H9 (cell line): ENCODE measurements around the gene DGKE. TPM values are rescaled to one million over a fixed set of nuclear protein-coding genes. Genes with fewer than 3 reads are reported as not detected.

ENCODE experiments used
- DNase-seq: peaks from one replicate; pipeline ENCODE4 v3.0.0-alpha.2; 2017
- H2AFZ ChIP-seq: one replicate; pipeline ENCODE4 v1.6.1; 2013; ENCODE audit warnings: mild to moderate bottlenecking, low read length, control low read depth, moderate library complexity
- H2AK5ac ChIP-seq: 2 replicates; pipeline ENCODE4 v1.6.1; 2013; ENCODE audit warnings: low read length, control low read depth, mixed read lengths; ENCODE audit not compliant: insufficient read length
- H2BK120ac ChIP-seq: one replicate; pipeline ENCODE4 v1.6.1; 2013; ENCODE audit warnings: low read depth, mild to moderate bottlenecking, low read length, control low read depth, inconsistent platforms; ENCODE audit not compliant: poor library complexity, severe bottlenecking
- H2BK12ac ChIP-seq: 2 replicates; pipeline ENCODE4 v1.6.1; 2013; ENCODE audit warnings: low read length, control low read depth, mixed read lengths, low read depth; ENCODE audit not compliant: insufficient read length
- H2BK15ac ChIP-seq: 2 replicates; pipeline ENCODE4 v1.6.1; 2013; ENCODE audit warnings: low read depth, low read length, control low read depth
- H2BK20ac ChIP-seq: one replicate; pipeline ENCODE4 v1.6.1; 2013; ENCODE audit warnings: low read depth, mild to moderate bottlenecking, low read length, control low read depth, inconsistent platforms; ENCODE audit not compliant: poor library complexity, severe bottlenecking
- H2BK5ac ChIP-seq: 2 replicates; pipeline ENCODE4 v1.6.1; 2013; ENCODE audit warnings: low read length, control low read depth, mixed read lengths; ENCODE audit not compliant: insufficient read length
- H3K14ac ChIP-seq: 2 replicates; pipeline ENCODE4 v1.6.1; 2013; ENCODE audit warnings: low read length, control low read depth; ENCODE audit not compliant: insufficient read depth
- H3K18ac ChIP-seq: 2 replicates; pipeline ENCODE4 v1.6.1; 2013; ENCODE audit warnings: low read depth, mild to moderate bottlenecking, mixed read lengths, low read length, control low read depth; ENCODE audit not compliant: insufficient read length
- H3K23ac ChIP-seq: 2 replicates; pipeline ENCODE4 v1.6.1; 2013; ENCODE audit warnings: low read length, control low read depth, mixed read lengths, low read depth; ENCODE audit not compliant: insufficient read length
- H3K23me2 ChIP-seq: 2 replicates; pipeline ENCODE4 v1.6.1; 2013; ENCODE audit warnings: low read depth, mild to moderate bottlenecking, mixed read lengths, low read length, control low read depth; ENCODE audit not compliant: insufficient read length, poor library complexity, severe bottlenecking
- H3K27ac ChIP-seq: 2 replicates; pipeline ENCODE4 v1.5.1; 2013; ENCODE audit warnings: low read length, control low read depth, mixed read lengths, low read depth; ENCODE audit not compliant: insufficient read length
- H3K27me3 ChIP-seq: 2 replicates; pipeline ENCODE4 v1.6.1; 2013; ENCODE audit warnings: low read length, control low read depth, inconsistent platforms; ENCODE audit not compliant: insufficient read depth
- H3K4ac ChIP-seq: 2 replicates; pipeline ENCODE4 v1.6.1; 2013; ENCODE audit warnings: low read depth, mild to moderate bottlenecking, control low read depth, inconsistent platforms, low read length, moderate library complexity
- H3K4me1 ChIP-seq: 2 replicates; pipeline ENCODE4 v1.6.1; 2013; ENCODE audit warnings: low read length, control low read depth, inconsistent platforms; ENCODE audit not compliant: insufficient read depth
- H3K4me2 ChIP-seq: 2 replicates; pipeline ENCODE4 v1.6.1; 2013; ENCODE audit warnings: low read length, control low read depth, mixed read lengths; ENCODE audit not compliant: insufficient read length, insufficient read depth
- H3K56ac ChIP-seq: 2 replicates; pipeline ENCODE4 v1.6.1; 2013; ENCODE audit warnings: low read depth, mild to moderate bottlenecking, mixed read lengths, low read length, control low read depth; ENCODE audit not compliant: insufficient read length
- H3K79me1 ChIP-seq: 2 replicates; pipeline ENCODE4 v1.6.1; 2013; ENCODE audit warnings: low read depth, mild to moderate bottlenecking, moderate library complexity, low read length, control low read depth, inconsistent platforms; ENCODE audit not compliant: insufficient read depth, poor library complexity, severe bottlenecking
- H3K79me2 ChIP-seq: 2 replicates; pipeline ENCODE4 v1.6.1; 2013; ENCODE audit warnings: low read length, control low read depth, inconsistent platforms; ENCODE audit not compliant: insufficient read depth
- H3K9ac ChIP-seq: 2 replicates; pipeline ENCODE4 v1.6.1; 2013; ENCODE audit warnings: low read length, control low read depth, mixed read lengths; ENCODE audit not compliant: insufficient read length; ENCODE audit errors: extremely low read depth
- H3K9me3 ChIP-seq: one replicate; pipeline ENCODE4 v1.6.1; 2013; ENCODE audit warnings: low read depth, low read length, inconsistent platforms; ENCODE audit not compliant: control insufficient read depth
- H3T11ph ChIP-seq: one replicate; pipeline ENCODE4 v1.6.1; 2013; ENCODE audit warnings: mild to moderate bottlenecking, low read length, control low read depth, inconsistent platforms
- H4K20me1 ChIP-seq: one replicate; pipeline ENCODE4 v1.6.1; 2013; ENCODE audit not compliant: control insufficient read depth, insufficient read length, insufficient read depth
- H4K5ac ChIP-seq: 2 replicates; pipeline ENCODE4 v1.6.1; 2013; ENCODE audit warnings: low read depth, mild to moderate bottlenecking, mixed read lengths, low read length, control low read depth; ENCODE audit not compliant: insufficient read length
- H4K8ac ChIP-seq: replicated peaks from 2 replicates; pipeline ENCODE4 v1.6.1; 2013; ENCODE audit warnings: low read length, control low read depth, mixed read lengths, low read depth; ENCODE audit not compliant: insufficient read length
- H4K91ac ChIP-seq: 2 replicates; pipeline ENCODE4 v1.6.1; 2013; ENCODE audit warnings: low read depth, mild to moderate bottlenecking, moderate library complexity, mixed read lengths, low read length, control low read depth; ENCODE audit not compliant: insufficient read length
- H3K27ac Mint-ChIP-seq, 3 experiments: 2 replicates in 2 of 3; 3 replicates in 1 of 3; pipeline ENCODE4 v1.8.0; 2020 to 2021; ENCODE audit warnings: mixed read lengths in 3 of 3, mild to moderate bottlenecking in 1 of 3, moderate library complexity in 1 of 3
- H3K27me3 Mint-ChIP-seq: 2 replicates; pipeline ENCODE4 v1.8.0; 2021; ENCODE audit warnings: low read depth, mild to moderate bottlenecking, moderate library complexity, mixed read lengths
- H3K36me3 Mint-ChIP-seq, 3 experiments: 2 replicates in 2 of 3; 3 replicates in 1 of 3; pipeline ENCODE4 v1.8.0; 2020 to 2021; ENCODE audit warnings: low read depth in 3 of 3, mixed read lengths in 3 of 3; ENCODE audit not compliant: insufficient read depth in 1 of 3
- H3K4me1 Mint-ChIP-seq, 2 experiments: 2 replicates each; pipeline ENCODE4 v1.8.0; 2020; ENCODE audit warnings: mixed read lengths in 2 of 2
- H3K4me3 Mint-ChIP-seq, 2 experiments: 2 replicates in 1 of 2; 3 replicates in 1 of 2; pipeline ENCODE4 v1.8.0; 2020 to 2021; ENCODE audit warnings: mild to moderate bottlenecking in 2 of 2, mixed read lengths in 2 of 2, moderate library complexity in 1 of 2
- H3K9me3 Mint-ChIP-seq, 2 experiments: 2 replicates in 1 of 2; 3 replicates in 1 of 2; pipeline ENCODE4 v1.8.0; 2020; ENCODE audit warnings: mild to moderate bottlenecking in 2 of 2, mixed read lengths in 2 of 2, moderate library complexity in 1 of 2
- WGBS: extraction: QIAGEN DNeasy Blood & Tissue Kit; methylation state at CpG from one replicate; pipeline ENCODE4 v1.1.7; 2013; ENCODE audit warnings: missing lambda C conversion rate, low lambda C conversion rate, mixed read lengths; ENCODE audit not compliant: insufficient read length; ENCODE audit errors: extremely low coverage; 5-methylcytosine and 5-hydroxymethylcytosine counted together
- total RNA-seq: library from RNA; stranded (reverse); gene quantifications from 2 replicates; pipeline ENCODE4 v1.2.1, GENCODE V29; 2021
- TF ChIP-seq, protein P1 (sequence below): fragments of 200-600 bp; sonication (generic); conservative IDR thresholded peaks from 3 replicates; pipeline ENCODE4 v1.8.0; 2021; ENCODE audit warnings: antibody characterized with exemption, mild to moderate bottlenecking

DGKE gene
- total RNA-seq, 1 experiment from 2014 or later: 4.9 TPM

DNA sequence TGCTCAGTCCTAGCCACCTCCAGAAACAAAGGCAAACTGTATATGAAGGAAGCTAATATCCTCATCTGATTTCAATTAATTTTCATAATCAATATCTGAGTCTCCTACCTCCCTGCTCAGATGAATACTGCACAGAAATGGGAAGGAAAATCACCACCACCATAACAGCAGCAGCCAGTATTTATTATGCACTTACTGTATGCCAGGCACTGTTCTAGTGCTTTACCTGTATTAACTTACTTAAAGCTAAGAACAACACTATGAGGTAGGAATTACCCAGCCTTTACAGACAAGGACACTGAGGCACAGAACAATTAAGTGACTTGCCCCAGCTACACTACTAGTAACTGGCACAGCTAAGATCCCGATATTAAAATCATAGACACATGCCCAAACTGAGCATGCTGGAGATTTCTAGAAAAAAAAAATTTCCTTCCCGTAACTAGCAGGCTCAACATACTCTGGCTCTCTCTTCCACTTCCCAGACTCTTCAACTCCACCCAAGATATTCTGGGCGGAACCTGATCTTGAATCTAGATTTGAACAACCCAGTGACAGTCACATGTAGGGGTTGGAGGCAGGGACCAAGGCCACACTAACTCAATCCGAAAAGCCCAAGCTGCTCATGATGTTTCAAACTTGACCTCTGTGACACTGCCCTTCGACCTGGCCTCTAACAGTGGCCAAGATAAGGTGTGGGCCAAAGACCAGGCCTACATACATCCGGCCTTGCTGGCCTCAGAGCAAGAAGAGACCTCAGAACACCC lies 76.0 kb downstream of the DGKE start:
- DNase-seq: no peak
- WGBS: no CpG with 5 or more reads among the region's 6 CpGs
- H2AFZ ChIP-seq: no peak overlapping the region
- H2BK120ac ChIP-seq: no peak overlapping the region
- no peak overlapping the region for H4K91ac ChIP-seq
- no peaks in the 10 kb centered on the region for H4K20me1 ChIP-seq
- no peaks in the 10 kb centered on the region for H3K9me3 Mint-ChIP-seq
- H3K27me3 ChIP-seq: no peaks in the 10 kb centered on the region
- H3K18ac ChIP-seq: no peak overlapping the region
- no peak overlapping the region for H2BK5ac ChIP-seq
- H3K4me1 Mint-ChIP-seq: peaks cover 10 to 14% of the 10 kb centered on the region in 2 experiments
- no peak overlapping the region for H3K27ac ChIP-seq
- peaks cover 15% of the 10 kb centered on the region for H3K27me3 Mint-ChIP-seq
- no peak overlapping the region for H3K9ac ChIP-seq
- no peak overlapping the region for H3K4me2 ChIP-seq
- no peak overlapping the region for H3K56ac ChIP-seq
- H3K79me1 ChIP-seq: no peaks in the 10 kb centered on the region
- no peaks in the 10 kb centered on the region for H3K9me3 ChIP-seq
- peaks cover 21% of the 10 kb centered on the region for H3K23me2 ChIP-seq
- H3K4me1 ChIP-seq: no peaks in the 10 kb centered on the region; the same call in 1 of the 2 replicates
- no peak overlapping the region for H3K27ac Mint-ChIP-seq
- H3K4me3 Mint-ChIP-seq: no peak overlapping the region
- H3K79me2 ChIP-seq: no peaks in the 10 kb centered on the region; the same call in 1 of the 2 replicates
- no peak overlapping the region for H2BK20ac ChIP-seq
- no peak overlapping the region for H2BK15ac ChIP-seq
- no peak overlapping the region for H4K5ac ChIP-seq
- H4K8ac ChIP-seq: no peak overlapping the region
- no peak overlapping the region for H3K14ac ChIP-seq
- H3T11ph ChIP-seq: no peak overlapping the region
- no peak overlapping the region for H3K4ac ChIP-seq
- H3K36me3 Mint-ChIP-seq: peaks cover 11 to 37% (median 23%) of the 10 kb centered on the region in 3 experiments
- H2BK12ac ChIP-seq: no peak overlapping the region
- H3K23ac ChIP-seq: no peak overlapping the region
- H2AK5ac ChIP-seq: no peak overlapping the region
- TF ChIP-seq, protein P1, sequence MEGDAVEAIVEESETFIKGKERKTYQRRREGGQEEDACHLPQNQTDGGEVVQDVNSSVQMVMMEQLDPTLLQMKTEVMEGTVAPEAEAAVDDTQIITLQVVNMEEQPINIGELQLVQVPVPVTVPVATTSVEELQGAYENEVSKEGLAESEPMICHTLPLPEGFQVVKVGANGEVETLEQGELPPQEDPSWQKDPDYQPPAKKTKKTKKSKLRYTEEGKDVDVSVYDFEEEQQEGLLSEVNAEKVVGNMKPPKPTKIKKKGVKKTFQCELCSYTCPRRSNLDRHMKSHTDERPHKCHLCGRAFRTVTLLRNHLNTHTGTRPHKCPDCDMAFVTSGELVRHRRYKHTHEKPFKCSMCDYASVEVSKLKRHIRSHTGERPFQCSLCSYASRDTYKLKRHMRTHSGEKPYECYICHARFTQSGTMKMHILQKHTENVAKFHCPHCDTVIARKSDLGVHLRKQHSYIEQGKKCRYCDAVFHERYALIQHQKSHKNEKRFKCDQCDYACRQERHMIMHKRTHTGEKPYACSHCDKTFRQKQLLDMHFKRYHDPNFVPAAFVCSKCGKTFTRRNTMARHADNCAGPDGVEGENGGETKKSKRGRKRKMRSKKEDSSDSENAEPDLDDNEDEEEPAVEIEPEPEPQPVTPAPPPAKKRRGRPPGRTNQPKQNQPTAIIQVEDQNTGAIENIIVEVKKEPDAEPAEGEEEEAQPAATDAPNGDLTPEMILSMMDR: no peak
